ENCODE data around the gene CNOT1.

DNA sequence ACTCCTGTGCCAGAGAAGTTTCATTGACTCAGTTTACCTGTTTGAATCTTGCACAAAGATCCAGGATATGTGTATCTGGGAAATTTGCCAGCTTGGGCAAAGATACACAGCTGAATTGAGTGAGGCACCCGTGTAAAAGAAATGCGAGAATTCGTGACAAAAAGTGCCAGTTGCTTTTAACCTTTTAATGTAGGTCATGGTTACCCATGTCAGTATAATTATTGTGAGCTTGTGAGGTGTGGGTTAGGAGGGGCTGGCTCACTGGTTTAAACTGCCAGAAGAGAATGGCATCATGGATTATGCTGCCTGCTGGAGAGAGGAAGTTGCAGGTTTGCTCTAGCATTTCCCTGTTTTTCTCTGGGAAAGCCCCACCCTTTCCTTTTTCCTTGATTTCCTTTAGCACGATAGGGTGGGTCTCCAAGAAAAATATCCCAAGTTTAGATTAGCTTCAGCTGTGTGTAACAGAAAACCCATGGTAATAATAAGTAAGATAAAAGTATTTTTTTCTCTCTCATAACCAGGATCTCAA is 154.5 kb downstream of the CNOT1 start:
- TF ChIP-seq, protein P1, sequence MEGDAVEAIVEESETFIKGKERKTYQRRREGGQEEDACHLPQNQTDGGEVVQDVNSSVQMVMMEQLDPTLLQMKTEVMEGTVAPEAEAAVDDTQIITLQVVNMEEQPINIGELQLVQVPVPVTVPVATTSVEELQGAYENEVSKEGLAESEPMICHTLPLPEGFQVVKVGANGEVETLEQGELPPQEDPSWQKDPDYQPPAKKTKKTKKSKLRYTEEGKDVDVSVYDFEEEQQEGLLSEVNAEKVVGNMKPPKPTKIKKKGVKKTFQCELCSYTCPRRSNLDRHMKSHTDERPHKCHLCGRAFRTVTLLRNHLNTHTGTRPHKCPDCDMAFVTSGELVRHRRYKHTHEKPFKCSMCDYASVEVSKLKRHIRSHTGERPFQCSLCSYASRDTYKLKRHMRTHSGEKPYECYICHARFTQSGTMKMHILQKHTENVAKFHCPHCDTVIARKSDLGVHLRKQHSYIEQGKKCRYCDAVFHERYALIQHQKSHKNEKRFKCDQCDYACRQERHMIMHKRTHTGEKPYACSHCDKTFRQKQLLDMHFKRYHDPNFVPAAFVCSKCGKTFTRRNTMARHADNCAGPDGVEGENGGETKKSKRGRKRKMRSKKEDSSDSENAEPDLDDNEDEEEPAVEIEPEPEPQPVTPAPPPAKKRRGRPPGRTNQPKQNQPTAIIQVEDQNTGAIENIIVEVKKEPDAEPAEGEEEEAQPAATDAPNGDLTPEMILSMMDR (IDR thresholded peaks at IDR 0.05; ENCODE audit: low read depth, low read length), result no peak
- TF ChIP-seq POLR2A (IDR thresholded peaks at IDR 0.05; ENCODE audit: extremely low read depth, insufficient read length), result no peak

Measured in NB4 (cell line).